LNCaP clone FGC (cell line): ENCODE results near the gene MUC20.

Source experiments
- DNase-seq: peaks from one replicate; pipeline ENCODE4 v3.0.0-alpha.2; 2011; ENCODE audit warnings: low read depth
- H3K4me3 ChIP-seq: 2 replicates; pipeline ENCODE4 v1.5.1; 2011; ENCODE audit warnings: mild to moderate bottlenecking, low read depth, low read length, control low read depth
- TF ChIP-seq, protein P1 (sequence below): IDR thresholded peaks from 2 replicates; pipeline ENCODE4 v1.5.1; 2012; ENCODE audit warnings: mild to moderate bottlenecking; ENCODE audit not compliant: control insufficient read depth, insufficient read depth; ENCODE audit errors: extremely low read depth

MUC20 gene

GRCh38 chr3:195697582-195698324, 23.0 kb upstream of the MUC20 start:
- no peak overlapping the region for H3K4me3 ChIP-seq
- DNase-seq = no peak
- TF ChIP-seq, protein P1, sequence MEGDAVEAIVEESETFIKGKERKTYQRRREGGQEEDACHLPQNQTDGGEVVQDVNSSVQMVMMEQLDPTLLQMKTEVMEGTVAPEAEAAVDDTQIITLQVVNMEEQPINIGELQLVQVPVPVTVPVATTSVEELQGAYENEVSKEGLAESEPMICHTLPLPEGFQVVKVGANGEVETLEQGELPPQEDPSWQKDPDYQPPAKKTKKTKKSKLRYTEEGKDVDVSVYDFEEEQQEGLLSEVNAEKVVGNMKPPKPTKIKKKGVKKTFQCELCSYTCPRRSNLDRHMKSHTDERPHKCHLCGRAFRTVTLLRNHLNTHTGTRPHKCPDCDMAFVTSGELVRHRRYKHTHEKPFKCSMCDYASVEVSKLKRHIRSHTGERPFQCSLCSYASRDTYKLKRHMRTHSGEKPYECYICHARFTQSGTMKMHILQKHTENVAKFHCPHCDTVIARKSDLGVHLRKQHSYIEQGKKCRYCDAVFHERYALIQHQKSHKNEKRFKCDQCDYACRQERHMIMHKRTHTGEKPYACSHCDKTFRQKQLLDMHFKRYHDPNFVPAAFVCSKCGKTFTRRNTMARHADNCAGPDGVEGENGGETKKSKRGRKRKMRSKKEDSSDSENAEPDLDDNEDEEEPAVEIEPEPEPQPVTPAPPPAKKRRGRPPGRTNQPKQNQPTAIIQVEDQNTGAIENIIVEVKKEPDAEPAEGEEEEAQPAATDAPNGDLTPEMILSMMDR = no peak

GRCh38 chr3:195698325-195698646, 22.5 kb upstream of the MUC20 start:
- no peak overlapping the region for H3K4me3 ChIP-seq
- TF ChIP-seq, protein P1 = no peak
- DNase-seq = no peak

- no peak for DNase-seq
- H3K4me3 ChIP-seq = no peak overlapping the region
- TF ChIP-seq, protein P1 = no peak
Measured at GRCh38 chr3:195698647-195699387, 22.0 kb upstream of the MUC20 start.

- TF ChIP-seq, protein P1 = no peak
- no peak for DNase-seq
Measured at GRCh38 chr3:195699388-195699771, 21.4 kb upstream of the MUC20 start.

DNA sequence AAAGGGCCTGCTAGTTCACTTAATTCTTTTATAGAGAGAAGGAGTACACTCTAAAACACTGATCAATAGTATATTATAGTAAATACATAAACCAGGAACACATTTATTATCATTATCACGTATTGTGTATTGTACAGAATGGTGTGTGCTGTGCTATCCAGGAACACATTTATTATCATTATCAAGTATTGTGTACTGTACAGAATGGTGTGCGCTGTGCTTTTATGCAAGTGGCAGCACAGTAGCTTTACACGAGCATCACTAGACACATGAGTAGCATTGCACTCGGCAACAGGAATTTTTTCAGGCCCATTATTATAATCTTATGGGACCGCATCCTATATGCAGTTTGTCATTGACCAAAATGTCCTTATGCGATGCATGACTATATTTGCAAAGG, 20.9 kb upstream of the MUC20 start:
- no peak overlapping the region for H3K4me3 ChIP-seq
- peak; percentile 68 for DNase-seq
- TF ChIP-seq, protein P1 = no peak

More at GRCh38 chr3:195699388-195699771, 21.4 kb upstream of the MUC20 start:
- no peak overlapping the region for H3K4me3 ChIP-seq

DNA sequence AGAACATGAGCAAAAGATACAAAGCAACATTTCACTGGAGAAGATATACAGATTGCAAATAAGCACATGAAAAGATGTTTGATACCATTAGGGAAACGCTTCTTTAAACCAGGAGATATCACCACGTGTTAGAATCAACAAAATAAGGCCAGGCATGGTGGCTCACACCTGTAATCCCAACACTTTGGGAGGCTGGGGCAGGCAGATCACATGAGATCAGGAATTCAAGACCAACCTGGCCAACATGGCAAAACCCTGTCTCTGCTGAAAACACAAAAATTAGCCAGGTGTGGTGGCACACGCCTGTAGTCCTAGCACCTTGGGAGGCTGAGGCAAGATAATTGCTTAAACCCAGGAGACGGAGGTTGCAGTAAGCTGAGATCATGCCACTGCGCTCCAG, 20.5 kb upstream of the MUC20 start:
- no peak overlapping the region for H3K4me3 ChIP-seq
- DNase-seq = no peak

More for the DNA sequence above, 20.5 kb upstream of the MUC20 start:
- TF ChIP-seq, protein P1 = no peak
